Fibroblast of skin of back (primary cell): ENCODE measurements around the gene DCUN1D2.
A peak's percentile ranks its signal among the peaks of the same experiment; 100 is the strongest.
"Not testable (repeated sequence)": the region's sequence is repeated elsewhere in the genome, so short reads cannot be mapped to it uniquely, and the experiment has no call there.

Experiments used
- DNase-seq: peaks from one replicate; pipeline ENCODE4 v3.0.0-alpha.2; 2013

DCUN1D2 gene

GRCh38 chr13:113489549-113490495 is 689 bp downstream of the DCUN1D2 start:
- peak; percentile 46 for DNase-seq

- DNase-seq, result no peak
Observed at GRCh38 chr13:113489171-113489548, 1.4 kb downstream of the DCUN1D2 start.

GRCh38 chr13:113488283-113488682 is 2.2 kb downstream of the DCUN1D2 start:
- no peak for DNase-seq

- no peak for DNase-seq
Observed at GRCh38 chr13:113486698-113487097, 3.8 kb downstream of the DCUN1D2 start.

- DNase-seq, result no peak
Observed at GRCh38 chr13:113485545-113485944, 5.0 kb downstream of the DCUN1D2 start.

GRCh38 chr13:113483504-113484293 is 6.8 kb downstream of the DCUN1D2 start:
- DNase-seq, result no peak

- DNase-seq, result no peak
Observed at GRCh38 chr13:113483081-113483480, 7.4 kb downstream of the DCUN1D2 start.

GRCh38 chr13:113479179-113479578 is 11.3 kb downstream of the DCUN1D2 start:
- no peak for DNase-seq

- DNase-seq, result no peak
Observed at GRCh38 chr13:113477724-113478123, 12.8 kb downstream of the DCUN1D2 start.

GRCh38 chr13:113476811-113477210 is 13.7 kb downstream of the DCUN1D2 start:
- DNase-seq, result no peak

GRCh38 chr13:113475911-113476310 is 14.6 kb downstream of the DCUN1D2 start:
- DNase-seq, result no peak

GRCh38 chr13:113475280-113475679 is 15.2 kb downstream of the DCUN1D2 start:
- DNase-seq, result no peak

GRCh38 chr13:113474179-113474578 is 16.3 kb downstream of the DCUN1D2 start:
- peak; percentile 37 for DNase-seq

GRCh38 chr13:113472355-113473025 is 18.0 kb downstream of the DCUN1D2 start:
- no peak for DNase-seq

- no peak for DNase-seq
Observed at GRCh38 chr13:113471844-113472243, 18.7 kb downstream of the DCUN1D2 start.

GRCh38 chr13:113470635-113471163 is 19.8 kb downstream of the DCUN1D2 start:
- not testable (repeated sequence) for DNase-seq

- DNase-seq, result no peak
Observed at GRCh38 chr13:113470073-113470472, 20.4 kb downstream of the DCUN1D2 start.

- DNase-seq, result no peak
Observed at GRCh38 chr13:113469582-113469981, 20.9 kb downstream of the DCUN1D2 start.

- DNase-seq, result no peak
Observed at GRCh38 chr13:113468472-113469201, 21.9 kb downstream of the DCUN1D2 start.

GRCh38 chr13:113468029-113468428 is 22.5 kb downstream of the DCUN1D2 start:
- no peak for DNase-seq

- no peak for DNase-seq
Observed at GRCh38 chr13:113466383-113466782, 24.1 kb downstream of the DCUN1D2 start.

GRCh38 chr13:113465300-113465699 is 25.2 kb downstream of the DCUN1D2 start:
- no peak for DNase-seq
